ENCODE results near the gene INO80D. TPM values are rescaled to one million over a fixed set of nuclear protein-coding genes. Genes with fewer than 3 reads are reported as not detected.

INO80D gene
- total RNA-seq, 1 donor from 2014 or later: 18.1 TPM

DNA sequence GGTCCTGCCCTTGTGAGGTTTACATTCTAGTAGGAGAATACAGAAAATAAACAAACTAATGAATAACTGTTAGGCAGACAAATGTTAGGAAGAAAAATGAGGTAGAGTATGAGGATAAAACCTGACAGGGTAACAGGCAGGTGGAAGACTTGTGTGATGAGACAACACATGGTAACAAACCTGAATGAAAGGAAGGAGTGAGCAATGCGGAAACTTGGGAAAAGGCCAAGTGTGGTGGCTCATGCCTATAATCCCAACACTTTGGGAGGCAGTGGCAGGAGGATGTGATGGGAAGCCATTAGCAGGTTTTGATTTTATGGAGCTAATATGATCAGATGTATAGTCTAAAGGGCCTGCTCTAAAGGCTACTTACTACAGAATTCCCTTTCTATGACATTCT, 74.2 kb downstream of the INO80D start:
- H3K4me1 Mint-ChIP-seq: no peaks in the 10 kb centered on the region
- H3K9me3 Mint-ChIP-seq: peaks cover 6% of the 10 kb centered on the region
- H3K4me3 Mint-ChIP-seq: no peak overlapping the region
- DNase-seq (ENCODE audit: low read depth, low spot score): no peak
- no peak for TF ChIP-seq CTCF (conservative IDR thresholded peaks at IDR 0.05)
- H3K27me3 Mint-ChIP-seq (ENCODE audit: low read depth): no peaks in the 10 kb centered on the region
- no peak overlapping the region for H3K27ac Mint-ChIP-seq (ENCODE audit: unreplicated experiment)
- H3K36me3 Mint-ChIP-seq (ENCODE audit: low read depth): peaks cover 38% of the 10 kb centered on the region

DNA sequence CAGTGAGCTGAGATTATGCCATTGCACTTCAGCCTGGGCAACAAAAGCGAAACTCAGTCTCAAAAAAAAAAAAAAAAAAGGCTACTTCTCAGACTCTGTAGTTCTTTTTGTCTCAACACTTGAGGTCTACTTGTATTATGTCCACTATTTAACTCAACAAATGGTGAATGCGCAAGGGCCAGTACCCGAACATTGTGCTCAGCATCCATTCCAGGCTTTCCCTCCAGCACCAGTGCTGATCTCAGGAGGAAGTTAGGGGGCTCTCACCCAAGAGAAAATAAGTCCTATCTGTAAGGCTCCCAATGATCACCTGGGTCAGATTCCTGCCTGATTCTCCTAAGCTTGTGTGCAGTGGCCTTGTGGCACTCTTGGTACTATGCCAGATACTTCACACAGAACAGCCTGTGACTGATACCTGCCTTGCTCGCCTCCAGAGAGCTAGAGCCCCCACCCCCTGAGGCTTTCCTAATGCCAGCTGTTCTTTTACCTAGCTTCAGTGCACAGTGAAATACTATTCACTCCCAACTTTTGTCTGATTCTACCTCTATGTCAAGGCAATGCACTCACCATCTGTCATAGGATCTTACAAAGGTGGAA, 74.9 kb downstream of the INO80D start:
- no peaks in the 10 kb centered on the region for H3K9me3 Mint-ChIP-seq
- H3K4me1 Mint-ChIP-seq: no peaks in the 10 kb centered on the region
- H3K27ac Mint-ChIP-seq (ENCODE audit: unreplicated experiment): no peak overlapping the region
- no peak for DNase-seq (ENCODE audit: low read depth, low spot score)
- no peak overlapping the region for H3K4me3 Mint-ChIP-seq
- no peak for TF ChIP-seq CTCF (conservative IDR thresholded peaks at IDR 0.05)
- H3K27me3 Mint-ChIP-seq (ENCODE audit: low read depth): no peaks in the 10 kb centered on the region
- peaks cover 33% of the 10 kb centered on the region for H3K36me3 Mint-ChIP-seq (ENCODE audit: low read depth)

- peak; percentile 45 for TF ChIP-seq CTCF (conservative IDR thresholded peaks at IDR 0.05)
- Mint-ChIP-seq H3K4me3 (no peak overlapping the region), H3K36me3 (ENCODE audit: low read depth) (peaks cover 28% of the 10 kb centered on the region), H3K27me3 (ENCODE audit: low read depth) (no peaks in the 10 kb centered on the region), H3K9me3 (no peaks in the 10 kb centered on the region), H3K4me1 (peaks cover 4% of the 10 kb centered on the region), H3K27ac (ENCODE audit: unreplicated experiment) (peak overlapping the region; percentile 81)
- no peak for DNase-seq (ENCODE audit: low read depth, low spot score)
Measured at GRCh38 chr2:206004004-206004693, 81.8 kb downstream of the INO80D start.

DNA sequence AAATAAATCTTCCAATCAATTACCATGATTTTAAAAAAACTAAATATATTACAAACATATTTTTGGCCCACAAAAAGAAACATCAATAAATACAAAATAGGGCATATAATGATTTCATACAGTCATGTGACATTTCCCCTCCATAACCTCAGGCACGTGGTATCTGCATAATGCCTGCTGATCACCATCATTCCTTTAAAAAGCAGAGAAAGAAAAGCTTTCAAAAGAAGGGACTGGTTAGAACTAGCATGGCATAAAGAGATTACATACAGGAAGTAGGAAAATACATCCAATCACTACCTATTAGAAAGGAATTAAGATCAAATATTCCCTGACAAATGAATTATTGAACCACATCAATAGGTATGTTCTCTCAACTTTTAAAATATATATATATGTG, 83.5 kb downstream of the INO80D start:
- DNase-seq (ENCODE audit: low read depth, low spot score): no peak
- Mint-ChIP-seq H3K27ac (ENCODE audit: unreplicated experiment) (no peak overlapping the region), H3K36me3 (ENCODE audit: low read depth) (peaks cover 30% of the 10 kb centered on the region), H3K27me3 (ENCODE audit: low read depth) (no peaks in the 10 kb centered on the region), H3K4me1 (peaks cover 4% of the 10 kb centered on the region), H3K9me3 (no peaks in the 10 kb centered on the region), H3K4me3 (no peak overlapping the region)
- TF ChIP-seq CTCF (conservative IDR thresholded peaks at IDR 0.05): no peak

DNA sequence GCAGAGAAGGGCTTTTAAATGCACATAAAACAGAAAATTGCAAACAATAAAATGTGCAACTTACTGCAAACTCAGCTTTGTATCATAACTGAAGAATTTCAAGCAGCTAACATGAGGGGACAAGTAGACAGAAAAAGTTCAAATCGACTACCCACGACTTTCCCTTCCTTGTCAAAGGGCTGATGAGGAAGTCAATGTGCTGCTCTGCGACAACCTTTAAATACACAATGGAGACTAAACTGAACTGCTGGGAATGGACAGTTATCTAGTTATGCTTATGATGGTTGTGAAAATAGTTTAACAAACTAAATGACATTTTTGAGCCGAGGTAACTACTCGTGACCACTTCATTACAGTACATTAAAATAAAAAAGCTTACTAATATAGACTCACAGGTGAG, 84.1 kb downstream of the INO80D start:
- H3K9me3 Mint-ChIP-seq: no peaks in the 10 kb centered on the region
- TF ChIP-seq CTCF (conservative IDR thresholded peaks at IDR 0.05): no peak

More for the DNA sequence above, 84.1 kb downstream of the INO80D start:
- no peaks in the 10 kb centered on the region for H3K27me3 Mint-ChIP-seq (ENCODE audit: low read depth)
- H3K4me1 Mint-ChIP-seq: peaks cover 4% of the 10 kb centered on the region
- DNase-seq (ENCODE audit: low read depth, low spot score): no peak
- no peak overlapping the region for H3K4me3 Mint-ChIP-seq
- no peak overlapping the region for H3K27ac Mint-ChIP-seq (ENCODE audit: unreplicated experiment)
- H3K36me3 Mint-ChIP-seq (ENCODE audit: low read depth): peaks cover 28% of the 10 kb centered on the region

Measured in neural crest cell (in vitro differentiated cells).